ENCODE results near the gene SNX2.

The SNX2 gene, protein sequence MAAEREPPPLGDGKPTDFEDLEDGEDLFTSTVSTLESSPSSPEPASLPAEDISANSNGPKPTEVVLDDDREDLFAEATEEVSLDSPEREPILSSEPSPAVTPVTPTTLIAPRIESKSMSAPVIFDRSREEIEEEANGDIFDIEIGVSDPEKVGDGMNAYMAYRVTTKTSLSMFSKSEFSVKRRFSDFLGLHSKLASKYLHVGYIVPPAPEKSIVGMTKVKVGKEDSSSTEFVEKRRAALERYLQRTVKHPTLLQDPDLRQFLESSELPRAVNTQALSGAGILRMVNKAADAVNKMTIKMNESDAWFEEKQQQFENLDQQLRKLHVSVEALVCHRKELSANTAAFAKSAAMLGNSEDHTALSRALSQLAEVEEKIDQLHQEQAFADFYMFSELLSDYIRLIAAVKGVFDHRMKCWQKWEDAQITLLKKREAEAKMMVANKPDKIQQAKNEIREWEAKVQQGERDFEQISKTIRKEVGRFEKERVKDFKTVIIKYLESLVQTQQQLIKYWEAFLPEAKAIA

DNA sequence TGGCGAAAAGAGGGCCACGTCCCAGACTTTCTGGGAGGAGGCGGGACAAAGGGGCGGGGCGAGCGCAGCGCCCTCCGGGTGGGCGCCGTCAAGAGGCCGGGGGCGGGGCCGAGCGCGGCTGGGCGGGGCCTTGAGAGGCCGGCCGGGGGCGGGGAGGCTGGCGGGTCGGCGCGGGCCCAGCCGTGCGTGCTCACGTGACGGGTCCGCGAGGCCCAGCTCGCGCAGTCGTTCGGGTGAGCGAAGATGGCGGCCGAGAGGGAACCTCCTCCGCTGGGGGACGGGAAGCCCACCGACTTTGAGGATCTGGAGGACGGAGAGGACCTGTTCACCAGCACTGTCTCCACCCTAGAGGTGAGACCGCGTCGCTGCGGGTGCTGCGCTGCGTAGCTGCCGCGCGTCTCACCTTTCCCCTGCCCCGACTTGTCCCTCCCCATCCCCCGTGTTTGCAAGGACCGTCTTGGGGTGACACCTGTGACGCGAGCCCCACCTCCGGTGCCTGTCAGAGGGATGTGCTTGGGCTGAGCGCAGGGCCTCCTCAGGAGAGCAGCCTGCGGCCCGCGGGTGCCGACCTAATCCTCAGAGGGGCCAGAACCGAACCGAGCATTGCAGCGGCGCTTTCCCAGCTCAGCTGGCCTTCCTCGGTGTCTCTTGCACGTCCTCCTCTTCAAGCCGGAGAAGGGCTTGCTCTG lies at the start of gene SNX2:
Gene SNX2, plus strand, starts transcription at position 220 of the 689 bp plus-strand sequence. Its CDS starts 24 bp downstream, at position 244.
- TF ChIP-seq, protein P1, sequence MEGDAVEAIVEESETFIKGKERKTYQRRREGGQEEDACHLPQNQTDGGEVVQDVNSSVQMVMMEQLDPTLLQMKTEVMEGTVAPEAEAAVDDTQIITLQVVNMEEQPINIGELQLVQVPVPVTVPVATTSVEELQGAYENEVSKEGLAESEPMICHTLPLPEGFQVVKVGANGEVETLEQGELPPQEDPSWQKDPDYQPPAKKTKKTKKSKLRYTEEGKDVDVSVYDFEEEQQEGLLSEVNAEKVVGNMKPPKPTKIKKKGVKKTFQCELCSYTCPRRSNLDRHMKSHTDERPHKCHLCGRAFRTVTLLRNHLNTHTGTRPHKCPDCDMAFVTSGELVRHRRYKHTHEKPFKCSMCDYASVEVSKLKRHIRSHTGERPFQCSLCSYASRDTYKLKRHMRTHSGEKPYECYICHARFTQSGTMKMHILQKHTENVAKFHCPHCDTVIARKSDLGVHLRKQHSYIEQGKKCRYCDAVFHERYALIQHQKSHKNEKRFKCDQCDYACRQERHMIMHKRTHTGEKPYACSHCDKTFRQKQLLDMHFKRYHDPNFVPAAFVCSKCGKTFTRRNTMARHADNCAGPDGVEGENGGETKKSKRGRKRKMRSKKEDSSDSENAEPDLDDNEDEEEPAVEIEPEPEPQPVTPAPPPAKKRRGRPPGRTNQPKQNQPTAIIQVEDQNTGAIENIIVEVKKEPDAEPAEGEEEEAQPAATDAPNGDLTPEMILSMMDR (IDR thresholded peaks at IDR 0.05; ENCODE audit: extremely low read depth, insufficient read depth, missing control alignments) = peak; percentile 15
- DNase-seq (ENCODE audit: low spot score) = peak; percentile 89

DNA sequence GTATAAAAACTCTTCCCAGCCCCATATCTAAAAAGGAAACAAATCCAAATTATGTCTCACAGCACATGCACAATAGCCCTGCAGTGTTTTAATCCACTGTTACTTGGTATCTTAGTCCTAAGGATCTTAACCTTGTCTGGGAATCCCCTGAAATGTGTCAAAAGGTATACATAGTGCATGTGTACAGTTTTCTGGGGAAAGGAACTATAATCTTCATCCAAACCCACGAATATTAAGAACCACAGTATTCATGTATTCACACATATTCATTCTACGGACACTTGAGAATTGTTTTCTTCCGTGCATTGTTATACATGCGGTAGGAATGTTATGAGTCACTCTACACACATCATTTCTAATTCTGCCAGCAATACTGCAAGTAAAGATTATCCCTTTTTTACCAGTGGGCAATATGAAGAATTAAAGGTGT lies 47.8 kb upstream of the SNX2 start:
- peak; percentile 27 for DNase-seq (ENCODE audit: low spot score)

More for the DNA sequence above, at the start of gene SNX2:
- in situ Hi-C loops (cut with MboI; ENCODE audit: low pct_unique_long_range_greater_than_20kb, low sequenced_read_pairs, unreplicated experiment) = no loop called here

DNA sequence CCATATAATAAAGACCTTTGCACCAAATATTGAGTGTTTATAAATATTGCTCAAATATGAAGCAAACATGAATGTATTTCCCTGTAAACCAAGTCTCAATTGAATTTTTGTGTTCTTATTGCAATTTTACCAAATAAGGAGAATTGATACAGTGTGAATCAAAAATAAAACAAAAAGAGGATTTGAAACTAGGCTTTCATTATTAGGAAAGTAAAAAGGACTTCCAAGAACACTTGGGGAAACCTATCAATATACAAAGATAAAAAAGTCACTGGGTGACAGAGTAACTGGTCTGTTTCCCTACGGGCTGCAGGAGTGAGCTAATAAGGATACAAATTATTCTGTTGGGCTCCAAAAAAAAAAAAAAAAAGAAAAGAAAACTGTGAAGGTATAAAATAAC lies 44.8 kb upstream of the SNX2 start:
- in situ Hi-C loops (cut with MboI; ENCODE audit: low pct_unique_long_range_greater_than_20kb, low sequenced_read_pairs, unreplicated experiment) = no loop called here
- peak; percentile 24 for DNase-seq (ENCODE audit: low spot score)
- TF ChIP-seq, protein P1 (IDR thresholded peaks at IDR 0.05; ENCODE audit: extremely low read depth, insufficient read depth, missing control alignments) = no peak

More for the DNA sequence above, 47.8 kb upstream of the SNX2 start:
- TF ChIP-seq, protein P1 (IDR thresholded peaks at IDR 0.05; ENCODE audit: extremely low read depth, insufficient read depth, missing control alignments) = no peak
- in situ Hi-C loops (cut with MboI; ENCODE audit: low pct_unique_long_range_greater_than_20kb, low sequenced_read_pairs, unreplicated experiment) = no loop called here

DNA sequence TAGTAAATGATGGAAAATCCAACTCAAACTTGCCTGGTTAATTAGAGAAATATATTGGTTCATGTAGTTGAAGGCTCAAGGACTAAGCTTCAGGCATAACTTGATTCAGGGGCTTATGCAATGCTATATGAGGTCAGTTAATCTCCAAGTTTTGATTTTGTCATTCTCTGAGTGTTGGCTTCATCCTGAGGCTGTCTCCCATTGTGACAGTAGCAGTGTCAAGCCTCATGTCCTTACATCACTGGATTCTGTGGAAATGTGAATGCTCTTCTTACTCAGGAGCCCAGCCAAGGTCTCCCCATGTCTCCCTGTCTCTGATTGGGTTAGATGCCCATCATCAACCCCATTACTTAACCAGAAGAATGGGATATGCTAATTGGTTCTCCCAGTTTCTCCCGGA lies 44.4 kb upstream of the SNX2 start:
- TF ChIP-seq, protein P1 (IDR thresholded peaks at IDR 0.05; ENCODE audit: extremely low read depth, insufficient read depth, missing control alignments) = no peak
- in situ Hi-C loops (cut with MboI; ENCODE audit: low pct_unique_long_range_greater_than_20kb, low sequenced_read_pairs, unreplicated experiment) = no loop called here
- DNase-seq (ENCODE audit: low spot score) = no peak

DNA sequence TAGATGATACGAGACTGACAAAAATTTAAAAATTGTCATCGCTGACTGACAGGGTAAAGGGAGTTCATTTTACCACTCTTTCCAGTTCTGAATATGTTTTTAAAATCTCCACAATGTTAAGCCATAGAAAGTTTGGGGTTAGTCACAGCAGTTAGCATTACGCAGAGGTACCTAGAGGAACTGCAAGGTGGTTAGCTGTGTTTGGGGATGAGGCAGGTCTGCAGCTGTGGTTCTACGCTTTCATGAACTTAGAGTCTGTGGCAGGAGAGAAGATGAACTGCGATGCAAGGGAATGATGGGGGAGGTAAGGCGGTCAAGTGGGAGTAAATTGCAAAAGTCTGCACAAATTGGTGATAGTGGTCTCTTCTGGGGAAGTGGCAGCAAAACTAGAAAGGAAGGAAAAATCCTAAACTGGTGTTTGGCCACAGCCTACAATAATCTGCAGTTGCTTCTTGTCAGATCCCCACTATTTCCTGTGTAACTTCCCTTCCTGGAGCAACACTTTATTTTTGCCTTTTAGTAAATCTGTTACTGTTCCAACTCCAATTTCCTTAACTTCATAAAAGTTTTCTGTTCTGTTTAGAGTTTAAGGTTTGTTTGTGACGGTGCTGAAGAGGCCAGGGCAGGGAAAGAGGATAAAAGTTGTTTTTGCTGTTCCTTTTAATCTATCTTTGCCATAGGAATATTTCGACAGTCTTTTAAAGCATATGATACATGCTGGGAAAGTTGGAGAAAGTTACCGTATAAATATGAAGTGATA lies 38.6 kb upstream of the SNX2 start:
- in situ Hi-C loops (cut with MboI; ENCODE audit: low pct_unique_long_range_greater_than_20kb, low sequenced_read_pairs, unreplicated experiment) = no loop called here
- TF ChIP-seq, protein P1 (IDR thresholded peaks at IDR 0.05; ENCODE audit: extremely low read depth, insufficient read depth, missing control alignments) = no peak
- DNase-seq (ENCODE audit: low spot score) = peak; percentile 28

DNA sequence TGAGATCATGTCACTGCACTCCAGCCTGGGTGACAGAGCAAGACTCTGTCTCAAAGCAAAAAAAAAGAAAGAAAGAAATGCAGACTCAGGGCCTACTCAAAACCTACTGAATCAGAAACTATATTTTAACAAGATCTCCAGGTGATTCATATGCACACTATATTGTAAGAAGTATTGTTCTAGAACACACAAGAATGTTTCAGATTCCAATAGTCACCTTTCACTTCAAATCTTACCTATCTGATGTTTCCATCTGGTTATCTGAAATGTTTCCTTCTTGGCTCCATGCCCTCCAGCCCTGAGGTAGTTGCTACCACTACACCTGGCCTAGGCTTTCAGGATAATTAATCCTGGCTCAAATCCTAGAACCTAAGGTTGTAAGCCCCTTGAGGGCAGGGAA lies 36.8 kb upstream of the SNX2 start:
- in situ Hi-C loops (cut with MboI; ENCODE audit: low pct_unique_long_range_greater_than_20kb, low sequenced_read_pairs, unreplicated experiment) = no loop called here
- DNase-seq (ENCODE audit: low spot score) = no peak
- TF ChIP-seq, protein P1 (IDR thresholded peaks at IDR 0.05; ENCODE audit: extremely low read depth, insufficient read depth, missing control alignments) = no peak
